Lower leg skin (tissue), 4 donors: Measurements from ENCODE around the gene RNF224. TPM values are rescaled to one million over a fixed set of nuclear protein-coding genes. Genes with fewer than 3 reads are reported as not detected.

Experiments
- DNase-seq, 2 donors: peaks; one replicate each; pipeline ENCODE4 v3.0.0-alpha.2; 2019; ENCODE audit warnings: low spot score in 2 of 2
- H3K4me3 ChIP-seq: fragments of 200-600 bp; sonication (generic); 2 replicates; pipeline ENCODE4 v1.5.1; 2017; ENCODE audit warnings: mild to moderate bottlenecking, low read depth; ENCODE audit not compliant: poor library complexity, severe bottlenecking
- CTCF ChIP-seq, 3 donors: fragments of 450-650 bp; IDR thresholded peaks; one replicate each; pipeline ENCODE4 v1.5.1; 2016; ENCODE audit warnings: antibody characterized with exemption in 3 of 3, mild to moderate bottlenecking in 3 of 3, moderate library complexity in 2 of 3
- POLR2A ChIP-seq, 2 donors: fragments of 450-650 bp; IDR thresholded peaks; one replicate each; pipeline ENCODE4 v1.6.1; 2016 to 2017; ENCODE audit warnings: antibody characterized with exemption in 2 of 2, mild to moderate bottlenecking in 1 of 2, moderate library complexity in 1 of 2
- WGBS, 2 donors: methylation state at CpG; one replicate each; pipeline ENCODE4 v1.1.5; 2018; 5-methylcytosine and 5-hydroxymethylcytosine counted together
- intact Hi-C: fragments of 100-400 bp; cut with DNase I; formaldehyde crosslinking; loops from one replicate; pipeline ENCODE4 v1.15.0; 2023; ENCODE audit warnings: low total_unique reads
- total RNA-seq, 4 donors: library from RNA; depleted of rRNA; stranded (reverse); fragments of >200 nt; gene quantifications; one replicate each; pipeline ENCODE4 v1.1.0, GENCODE V29; 2016

RNF224 gene
- total RNA-seq, 4 donors from 2014 or later = 0.25 to 3.2 (median 2.4) TPM; not detected in 1

GRCh38 chr9:137229903-137230704 is 2.8 kb downstream of the RNF224 start:
- no peak overlapping the region for H3K4me3 ChIP-seq
- no peak for DNase-seq
- TF ChIP-seq POLR2A (IDR thresholded peaks at IDR 0.05) = no peak
- TF ChIP-seq CTCF (IDR thresholded peaks at IDR 0.05) = no peak
- 42 to 60% methylated on average over 6 to 20 of the region's 31 CpGs for WGBS, 2 donors
- intact Hi-C loops = loop anchor here (2.0 to 5.0 kb wide), 2 partner anchors 55 to 113 kb away; no protein-coding TSS in a partner anchor

GRCh38 chr9:137230705-137231371 is 3.5 kb downstream of the RNF224 start, which contains the start of gene SLC34A3:
TSS of gene SLC34A3 (plus strand) at chr9:137230901. CDS start at chr9:137231703, 802 bp downstream.
- TF ChIP-seq POLR2A (IDR thresholded peaks at IDR 0.05) (no peak), CTCF (IDR thresholded peaks at IDR 0.05) (no peak)
- WGBS, 2 donors = 69 to 74% methylated on average over 7 to 11 of the region's 14 CpGs
- DNase-seq = no peak
- intact Hi-C loops = loop anchor here (2.0 kb wide), 1 partner anchor 56 kb away; no protein-coding TSS in a partner anchor
- no peak within 1 kb of the TSS for H3K4me3 ChIP-seq

- intact Hi-C loops = loop anchor here (2.0 kb wide), 1 partner anchor 57 kb away; no protein-coding TSS in a partner anchor
- no peak for DNase-seq
- WGBS, 2 donors = 79 to 80% methylated on average over 20 to 23 of the region's 23 CpGs
- H3K4me3 ChIP-seq = no peak overlapping the region
- no peak for TF ChIP-seq CTCF (IDR thresholded peaks at IDR 0.05)
- TF ChIP-seq POLR2A (IDR thresholded peaks at IDR 0.05) = no peak
Measured at GRCh38 chr9:137231372-137232039, 4.2 kb downstream of the RNF224 start.

GRCh38 chr9:137232101-137232500 is 4.8 kb downstream of the RNF224 start:
- H3K4me3 ChIP-seq = no peak overlapping the region
- intact Hi-C loops = no loop called here
- DNase-seq = no peak
- 55 to 62% methylated on average over 10 of the region's 10 CpGs for WGBS, 2 donors
- TF ChIP-seq CTCF (IDR thresholded peaks at IDR 0.05) = no peak
- TF ChIP-seq POLR2A (IDR thresholded peaks at IDR 0.05) = no peak

- 53 to 72% methylated on average over 13 to 24 of the region's 24 CpGs for WGBS, 2 donors
- intact Hi-C loops = no loop called here
- no peak for DNase-seq
- no peak overlapping the region for H3K4me3 ChIP-seq
- TF ChIP-seq CTCF (IDR thresholded peaks at IDR 0.05) (no peak), POLR2A (IDR thresholded peaks at IDR 0.05) (no peak)
Measured at GRCh38 chr9:137232510-137232909, 5.2 kb downstream of the RNF224 start.
